Caco-2 (cell line): ENCODE measurements around the gene AGPS. TPM values are rescaled to one million over a fixed set of nuclear protein-coding genes. Genes with fewer than 3 reads are reported as not detected.

Source experiments
- BruUV-seq: library from RNA; stranded (reverse); fragments of 400-500 nt; replicated peaks from 2 replicates; lab custom pipeline; 2021; lab: Mats Ljungman, UMichigan
- CTCF ChIA-PET: fragments of 300-600 bp; sonication (Branson Sonifier 250); formaldehyde crosslinking; loops from one replicate; lab custom pipeline; 2022; ENCODE audit warnings: antibody characterized with exemption; lab: Charles Lee
- POLR2A ChIA-PET: fragments of 300-600 bp; sonication (Branson Sonifier 250); formaldehyde crosslinking; loops from one replicate; lab custom pipeline; 2022; ENCODE audit warnings: antibody characterized with exemption; lab: Charles Lee
- DNase-seq, 2 experiments: peaks; one replicate each; pipeline versions ENCODE4 v3.0.0 to v3.0.0-alpha.2; 2020 to 2022
- H3K27me3 ChIP-seq: replicated peaks from 2 replicates; pipeline ENCODE4 v1.6.0; 2011; ENCODE audit warnings: low read length; ENCODE audit not compliant: control insufficient read depth, insufficient read depth
- H3K36me3 ChIP-seq: 2 replicates; pipeline ENCODE4 v1.5.1; 2011; ENCODE audit warnings: low read length; ENCODE audit not compliant: control insufficient read depth, insufficient read depth
- H3K4me1 ChIP-seq: fragments of 250-450 bp; sonication (Bioruptor Pico); 2 replicates; pipeline ENCODE4 v1.5.1; 2020; ENCODE audit warnings: mild to moderate bottlenecking
- H3K4me3 ChIP-seq: 2 replicates; pipeline ENCODE4 v1.5.1; 2011; ENCODE audit warnings: low read depth, mild to moderate bottlenecking, control low read depth, low read length
- H3K9me3 ChIP-seq: fragments of 250-450 bp; sonication (Bioruptor Pico); 2 replicates; pipeline ENCODE4 v1.5.1; 2020; ENCODE audit warnings: mild to moderate bottlenecking, moderate library complexity
- H3K27ac Mint-ChIP-seq: one replicate; pipeline ENCODE4 v1.8.0; 2022; ENCODE audit warnings: mixed read lengths; ENCODE audit not compliant: unreplicated experiment
- H3K27me3 Mint-ChIP-seq: one replicate; pipeline ENCODE4 v1.8.0; 2022; ENCODE audit warnings: mixed read lengths; ENCODE audit not compliant: insufficient read depth, unreplicated experiment
- H3K36me3 Mint-ChIP-seq: one replicate; pipeline ENCODE4 v1.8.0; 2022; ENCODE audit warnings: mild to moderate bottlenecking, mixed read lengths; ENCODE audit not compliant: insufficient read depth, unreplicated experiment
- H3K4me1 Mint-ChIP-seq: one replicate; pipeline ENCODE4 v1.8.0; 2022; ENCODE audit warnings: low read depth, mixed read lengths; ENCODE audit not compliant: unreplicated experiment
- H3K4me3 Mint-ChIP-seq: one replicate; pipeline ENCODE4 v1.8.0; 2022; ENCODE audit warnings: mild to moderate bottlenecking, moderate library complexity, mixed read lengths; ENCODE audit not compliant: unreplicated experiment
- H3K9me3 Mint-ChIP-seq: one replicate; pipeline ENCODE4 v1.8.0; 2022; ENCODE audit warnings: mixed read lengths; ENCODE audit not compliant: unreplicated experiment
- intact Hi-C: fragments of 100-400 bp; cut with micrococcal nuclease; formaldehyde crosslinking; loops from one replicate; pipeline ENCODE4 v1.10.0; 2022; ENCODE audit not compliant: unreplicated experiment
- total RNA-seq: library from RNA; stranded (reverse); gene quantifications from 2 replicates; pipeline ENCODE4 v1.2.3, GENCODE V29; 2022
- TF ChIP-seq, protein P1 (sequence below), 2 experiments: fragments of 200-600 bp in 1 of 2; IDR thresholded peaks; 1 replicate in 1 of 2; 2 replicates in 1 of 2; pipeline versions ENCODE4 v1.5.1 to v1.8.0; 2011 to 2022; ENCODE audit warnings: antibody characterized with exemption in 1 of 2, control low read depth in 1 of 2, inconsistent platforms in 1 of 2, low read depth in 1 of 2, low read length in 1 of 2, mild to moderate bottlenecking in 1 of 2, moderate library complexity in 1 of 2; ENCODE audit not compliant: insufficient read depth in 1 of 2, severe bottlenecking in 1 of 2, unreplicated experiment in 1 of 2

Gene AGPS
- total RNA-seq, 1 experiment from 2014 or later: 105 TPM

DNA sequence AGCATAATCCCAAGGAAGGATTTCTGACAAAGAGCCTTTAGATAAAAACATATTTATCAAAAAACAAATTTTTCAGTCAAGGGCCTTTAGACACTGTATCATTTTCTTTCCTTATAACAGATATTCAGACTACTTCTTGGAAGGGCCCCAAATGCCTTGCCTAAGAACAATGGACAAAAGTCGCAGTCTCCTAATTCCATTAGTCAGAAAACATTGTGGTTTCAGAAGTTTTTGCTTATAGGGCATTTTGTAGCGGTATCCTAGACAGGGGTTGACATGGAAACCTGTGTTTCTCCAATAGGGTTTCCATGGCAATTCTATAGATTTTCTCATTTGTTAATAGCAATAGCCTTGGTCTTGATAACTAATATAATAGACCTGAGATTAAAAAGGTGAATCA is 36.7 kb upstream of the AGPS start:
- DNase-seq: no peak
- H3K4me3 Mint-ChIP-seq: no peak overlapping the region
- TF ChIP-seq, protein P1, sequence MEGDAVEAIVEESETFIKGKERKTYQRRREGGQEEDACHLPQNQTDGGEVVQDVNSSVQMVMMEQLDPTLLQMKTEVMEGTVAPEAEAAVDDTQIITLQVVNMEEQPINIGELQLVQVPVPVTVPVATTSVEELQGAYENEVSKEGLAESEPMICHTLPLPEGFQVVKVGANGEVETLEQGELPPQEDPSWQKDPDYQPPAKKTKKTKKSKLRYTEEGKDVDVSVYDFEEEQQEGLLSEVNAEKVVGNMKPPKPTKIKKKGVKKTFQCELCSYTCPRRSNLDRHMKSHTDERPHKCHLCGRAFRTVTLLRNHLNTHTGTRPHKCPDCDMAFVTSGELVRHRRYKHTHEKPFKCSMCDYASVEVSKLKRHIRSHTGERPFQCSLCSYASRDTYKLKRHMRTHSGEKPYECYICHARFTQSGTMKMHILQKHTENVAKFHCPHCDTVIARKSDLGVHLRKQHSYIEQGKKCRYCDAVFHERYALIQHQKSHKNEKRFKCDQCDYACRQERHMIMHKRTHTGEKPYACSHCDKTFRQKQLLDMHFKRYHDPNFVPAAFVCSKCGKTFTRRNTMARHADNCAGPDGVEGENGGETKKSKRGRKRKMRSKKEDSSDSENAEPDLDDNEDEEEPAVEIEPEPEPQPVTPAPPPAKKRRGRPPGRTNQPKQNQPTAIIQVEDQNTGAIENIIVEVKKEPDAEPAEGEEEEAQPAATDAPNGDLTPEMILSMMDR (IDR thresholded peaks at IDR 0.05; ENCODE audit: insufficient read depth in 1 of 2, low read depth in 1 of 2, low read length in 1 of 2, severe bottlenecking in 1 of 2, unreplicated experiment in 1 of 2): no peak
- intact Hi-C loops: no loop called here
- Histone ChIP-seq H3K36me3 (no peaks in the 10 kb centered on the region), H3K27me3 (no peaks in the 10 kb centered on the region), H3K9me3 (no peaks in the 10 kb centered on the region), H3K4me1 (0 out of 2 replicates have a peak, but pooled peaks cover 9% of the 10 kb centered on the region), H3K4me3 (no peak overlapping the region)
- H3K27ac Mint-ChIP-seq: no peak overlapping the region
- ChIA-PET CTCF (no interaction called here), POLR2A (interaction anchor here (0.7 kb wide), 1 partner anchor 22 kb away, joined by 4 read pairs; no protein-coding TSS in a partner anchor)
- peaks cover 5% of the 10 kb centered on the region for H3K4me1 Mint-ChIP-seq
- no peaks in the 10 kb centered on the region for H3K36me3 Mint-ChIP-seq
- no peaks in the 10 kb centered on the region for H3K27me3 Mint-ChIP-seq
- no peaks in the 10 kb centered on the region for H3K9me3 Mint-ChIP-seq
- no TSS peak for BruUV-seq

DNA sequence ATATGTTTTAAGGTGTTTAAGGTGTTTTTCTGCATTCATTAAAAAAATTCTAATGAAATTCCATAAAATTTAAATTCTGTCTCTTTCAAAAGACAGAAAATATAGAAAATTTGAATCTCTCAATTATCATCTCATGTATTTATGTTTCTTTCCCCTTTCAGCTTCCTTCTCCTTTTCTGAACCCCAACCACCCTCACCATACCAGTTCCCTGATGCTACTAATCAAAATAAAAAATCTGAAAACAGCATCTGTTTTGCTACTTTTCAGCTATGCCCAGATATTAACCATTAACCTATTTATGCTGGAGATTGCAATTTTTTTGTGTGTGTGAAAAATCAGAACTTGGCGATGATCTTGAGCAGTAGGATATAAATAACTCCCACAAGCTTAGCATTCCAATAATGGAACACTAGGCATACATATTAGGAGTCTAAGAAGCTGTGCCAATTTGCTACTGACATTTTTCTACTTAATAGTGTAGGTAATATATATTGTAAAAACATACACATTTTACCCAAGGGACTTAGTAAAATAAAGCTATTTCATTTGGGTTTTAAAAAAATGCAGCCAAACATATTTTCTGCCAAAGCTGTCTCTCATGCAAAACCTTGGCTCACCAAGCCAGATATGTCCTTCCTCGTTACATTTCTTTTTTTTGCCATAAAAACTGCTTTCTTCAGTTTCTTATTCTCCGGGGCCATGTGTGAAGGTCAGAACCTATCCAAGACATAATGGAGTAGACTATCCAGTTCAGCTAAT is 32.6 kb upstream of the AGPS start:
- CTCF ChIA-PET: interaction anchor here (0.6 kb wide), 1 partner anchor 150 kb away, joined by 4 read pairs; no protein-coding TSS in a partner anchor
- TF ChIP-seq, protein P1 (IDR thresholded peaks at IDR 0.05; ENCODE audit: insufficient read depth in 1 of 2, low read depth in 1 of 2, low read length in 1 of 2, severe bottlenecking in 1 of 2, unreplicated experiment in 1 of 2): no peak

DNA sequence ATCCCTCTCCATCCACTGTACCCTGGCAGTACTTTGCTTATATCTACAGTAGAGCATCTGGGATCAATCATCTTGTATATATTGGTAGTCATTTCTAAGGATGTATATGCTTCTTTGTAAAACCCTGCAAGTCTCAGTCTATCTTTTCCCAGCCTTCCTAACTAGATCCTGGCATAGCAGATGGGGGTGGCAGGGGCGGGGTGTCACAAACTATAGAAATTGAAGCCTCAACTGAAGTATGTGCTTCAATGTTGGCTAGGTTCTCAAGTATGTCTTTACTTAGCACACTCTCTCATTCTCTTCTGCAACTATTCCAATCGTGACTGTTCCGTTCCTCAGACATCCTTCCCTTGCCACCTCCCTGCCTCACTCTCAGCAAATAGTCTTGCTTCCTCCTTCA is 30.1 kb upstream of the AGPS start:
- BruUV-seq: no TSS peak
- POLR2A ChIA-PET: no interaction called here

More for the DNA sequence above, 32.6 kb upstream of the AGPS start:
- H3K4me3 ChIP-seq: no peak overlapping the region
- Mint-ChIP-seq H3K9me3 (no peaks in the 10 kb centered on the region), H3K27ac (no peak overlapping the region), H3K4me3 (no peak overlapping the region), H3K4me1 (no peaks in the 10 kb centered on the region), H3K27me3 (no peaks in the 10 kb centered on the region), H3K36me3 (no peaks in the 10 kb centered on the region)
- no peaks in the 10 kb centered on the region for H3K36me3 ChIP-seq
- DNase-seq: no peak
- H3K27me3 ChIP-seq: no peaks in the 10 kb centered on the region
- no peaks in the 10 kb centered on the region for H3K9me3 ChIP-seq
- POLR2A ChIA-PET: no interaction called here
- no TSS peak for BruUV-seq
- no peaks in the 10 kb centered on the region for H3K4me1 ChIP-seq
- intact Hi-C loops: no loop called here

More for the DNA sequence above, 30.1 kb upstream of the AGPS start:
- intact Hi-C loops: no loop called here
- CTCF ChIA-PET: no interaction called here
- Mint-ChIP-seq H3K4me1 (no peaks in the 10 kb centered on the region), H3K9me3 (no peaks in the 10 kb centered on the region), H3K36me3 (no peaks in the 10 kb centered on the region), H3K4me3 (no peak overlapping the region), H3K27ac (no peak overlapping the region), H3K27me3 (no peaks in the 10 kb centered on the region)
- H3K36me3 ChIP-seq: no peaks in the 10 kb centered on the region
- no peaks in the 10 kb centered on the region for H3K9me3 ChIP-seq
- DNase-seq: no peak
- no peak overlapping the region for H3K4me3 ChIP-seq
- no peaks in the 10 kb centered on the region for H3K27me3 ChIP-seq
- no peaks in the 10 kb centered on the region; the same call in 1 of the 2 replicates for H3K4me1 ChIP-seq
- TF ChIP-seq, protein P1 (IDR thresholded peaks at IDR 0.05; ENCODE audit: insufficient read depth in 1 of 2, low read depth in 1 of 2, low read length in 1 of 2, severe bottlenecking in 1 of 2, unreplicated experiment in 1 of 2): no peak
